Liver (tissue), 9 donors: ENCODE results near the gene TMEM200A. TPM values are rescaled to one million over a fixed set of nuclear protein-coding genes. Genes with fewer than 3 reads are reported as not detected.

Experiments
- DNase-seq: peaks from one replicate; pipeline ENCODE4 v3.0.0-alpha.2; 2017; ENCODE audit warnings: low spot score
- H3K27ac ChIP-seq, 2 donors: one replicate each; pipeline ENCODE4 v1.7.0; 2013; ENCODE audit warnings: inconsistent platforms in 2 of 2, low read length in 2 of 2, control low read depth in 1 of 2, low read depth in 1 of 2, mild to moderate bottlenecking in 1 of 2
- H3K27me3 ChIP-seq, 4 donors: one replicate each; pipeline versions ENCODE4 v1.6.1 to v1.7.0; 2013; ENCODE audit warnings: low read length in 3 of 4, inconsistent platforms in 1 of 4, mild to moderate bottlenecking in 1 of 4, moderate library complexity in 1 of 4; ENCODE audit not compliant: control insufficient read depth in 4 of 4, insufficient read depth in 4 of 4
- H3K36me3 ChIP-seq, 4 donors: one replicate each; pipeline versions ENCODE4 v1.6.1 to v1.7.0; 2013; ENCODE audit warnings: low read length in 3 of 4, mild to moderate bottlenecking in 3 of 4, low read depth in 1 of 4, moderate library complexity in 1 of 4; ENCODE audit not compliant: control insufficient read depth in 4 of 4, insufficient read depth in 3 of 4
- H3K4me1 ChIP-seq, 4 donors: one replicate each; pipeline versions ENCODE4 v1.6.1 to v1.7.0; 2013; ENCODE audit warnings: low read length in 3 of 4, mild to moderate bottlenecking in 3 of 4, moderate library complexity in 1 of 4; ENCODE audit not compliant: control insufficient read depth in 4 of 4, insufficient read depth in 4 of 4
- H3K4me3 ChIP-seq, 3 donors: one replicate each; pipeline versions ENCODE4 v1.6.1 to v1.7.0; 2013; ENCODE audit warnings: low read length in 3 of 3, control low read depth in 1 of 3, low read depth in 1 of 3, mild to moderate bottlenecking in 1 of 3
- H3K9ac ChIP-seq, 2 donors: one replicate each; pipeline ENCODE4 v1.7.0; 2013; ENCODE audit warnings: low read length in 2 of 2, mild to moderate bottlenecking in 2 of 2, moderate library complexity in 2 of 2, control low read depth in 1 of 2, low read depth in 1 of 2
- H3K9me3 ChIP-seq, 4 donors: one replicate each; pipeline versions ENCODE4 v1.6.1 to v1.7.0; 2013; ENCODE audit warnings: low read length in 3 of 4; ENCODE audit not compliant: control insufficient read depth in 4 of 4
- GABPA ChIP-seq, 2 donors: IDR thresholded peaks in 1 of 2; conservative IDR thresholded peaks in 1 of 2; 2 replicates each; pipeline ENCODE4 v1.6.1; 2016; ENCODE audit warnings: antibody characterized with exemption in 2 of 2, mild to moderate bottlenecking in 1 of 2, moderate library complexity in 1 of 2
- HNF4A ChIP-seq, 2 donors: conservative IDR thresholded peaks; 2 replicates each; pipeline ENCODE4 v1.6.1; 2016; ENCODE audit warnings: antibody characterized with exemption in 2 of 2, mild to moderate bottlenecking in 2 of 2
- HNF4G ChIP-seq: IDR thresholded peaks from 2 replicates; pipeline ENCODE4 v1.6.1; 2016; ENCODE audit warnings: antibody characterized with exemption
- JUND ChIP-seq, 2 donors: IDR thresholded peaks; 2 replicates each; pipeline ENCODE4 v1.6.1; 2016; ENCODE audit warnings: antibody characterized with exemption in 2 of 2
- NR2F2 ChIP-seq: IDR thresholded peaks from 2 replicates; pipeline ENCODE4 v1.6.1; 2016; ENCODE audit warnings: antibody characterized with exemption
- SP1 ChIP-seq: IDR thresholded peaks from 2 replicates; pipeline ENCODE4 v1.6.1; 2018; ENCODE audit warnings: antibody characterized with exemption, mild to moderate bottlenecking
- TAF1 ChIP-seq: conservative IDR thresholded peaks from 2 replicates; pipeline ENCODE4 v1.6.1; 2016; ENCODE audit warnings: antibody characterized with exemption, mild to moderate bottlenecking
- YY1 ChIP-seq: IDR thresholded peaks from 2 replicates; pipeline ENCODE4 v1.6.1; 2016; ENCODE audit warnings: antibody characterized with exemption, mild to moderate bottlenecking
- WGBS: extraction: QIAGEN DNeasy Blood & Tissue Kit; methylation state at CpG from one replicate; pipeline ENCODE4 v1.1.7; 2013; 5-methylcytosine and 5-hydroxymethylcytosine counted together
- polyA plus RNA-seq, 2 donors: library from polyadenylated mRNA; stranded (reverse) in 1 of 2; unstranded in 1 of 2; fragments of 200-250 nt in 1 of 2; fragments of >200 nt in 1 of 2; fragmentation: Nextera tagmentation in 1 of 2; extraction: Ambion mirVana in 1 of 2; gene quantifications; one replicate each; pipeline versions ENCODE4 v1.2.1 to v1.2.3, GENCODE V29; 2013 to 2015
- total RNA-seq, 2 donors: library from RNA; depleted of rRNA; stranded (reverse); fragments of >200 nt; gene quantifications; one replicate each; pipeline ENCODE4 v1.2.3, GENCODE V29; 2014
- TF ChIP-seq, protein P1 (sequence below): IDR thresholded peaks from 2 replicates; pipeline ENCODE4 v1.6.1; 2016; ENCODE audit warnings: antibody characterized with exemption
- TF ChIP-seq, protein P2 (sequence below): IDR thresholded peaks from 2 replicates; pipeline ENCODE4 v1.6.1; 2016; ENCODE audit warnings: antibody characterized with exemption
- TF ChIP-seq, protein P3 (sequence below): IDR thresholded peaks from 2 replicates; pipeline ENCODE4 v1.6.1; 2016; ENCODE audit warnings: antibody characterized with exemption, mild to moderate bottlenecking
- TF ChIP-seq, protein P4 (sequence below): IDR thresholded peaks from 2 replicates; pipeline ENCODE4 v1.6.1; 2016; ENCODE audit warnings: antibody characterized with exemption
- donor health status: healthy.
- donor health status: healthy.
- donor health status: healthy.
- donor health status: healthy.
- donor health status: healthy.

TMEM200A gene
- total and polyA plus RNA-seq, 4 donors: 0.08 to 0.33 (median 0.09) TPM

DNA sequence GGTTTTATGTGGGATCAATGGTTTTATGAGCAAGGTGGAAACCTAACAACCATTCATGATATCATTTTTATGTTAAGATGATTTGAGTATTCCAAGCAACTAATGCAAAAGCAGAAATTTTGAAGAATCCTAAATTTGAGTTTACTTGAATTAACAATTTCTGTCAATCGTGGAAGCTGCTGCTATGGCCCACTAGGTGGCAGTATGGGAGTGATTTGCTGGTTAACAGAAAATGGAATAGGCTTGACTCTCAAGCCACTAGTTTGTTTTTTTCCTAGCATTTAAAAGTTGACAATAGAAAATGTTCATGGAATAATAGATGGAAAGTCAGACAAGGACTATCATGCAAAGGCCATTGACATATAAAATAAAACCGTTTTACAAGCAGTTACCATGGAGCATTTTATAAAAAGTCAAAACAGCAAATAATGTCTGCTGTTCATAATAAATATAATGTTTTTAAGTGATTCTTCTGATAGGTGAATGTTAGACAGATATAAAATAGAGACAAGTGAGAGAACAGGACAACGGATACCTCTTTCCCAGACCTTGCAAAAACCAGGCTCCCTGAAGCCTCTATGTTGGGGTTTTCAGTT, 43.0 kb upstream of the TMEM200A start (continued):
- TF ChIP-seq, protein P1, sequence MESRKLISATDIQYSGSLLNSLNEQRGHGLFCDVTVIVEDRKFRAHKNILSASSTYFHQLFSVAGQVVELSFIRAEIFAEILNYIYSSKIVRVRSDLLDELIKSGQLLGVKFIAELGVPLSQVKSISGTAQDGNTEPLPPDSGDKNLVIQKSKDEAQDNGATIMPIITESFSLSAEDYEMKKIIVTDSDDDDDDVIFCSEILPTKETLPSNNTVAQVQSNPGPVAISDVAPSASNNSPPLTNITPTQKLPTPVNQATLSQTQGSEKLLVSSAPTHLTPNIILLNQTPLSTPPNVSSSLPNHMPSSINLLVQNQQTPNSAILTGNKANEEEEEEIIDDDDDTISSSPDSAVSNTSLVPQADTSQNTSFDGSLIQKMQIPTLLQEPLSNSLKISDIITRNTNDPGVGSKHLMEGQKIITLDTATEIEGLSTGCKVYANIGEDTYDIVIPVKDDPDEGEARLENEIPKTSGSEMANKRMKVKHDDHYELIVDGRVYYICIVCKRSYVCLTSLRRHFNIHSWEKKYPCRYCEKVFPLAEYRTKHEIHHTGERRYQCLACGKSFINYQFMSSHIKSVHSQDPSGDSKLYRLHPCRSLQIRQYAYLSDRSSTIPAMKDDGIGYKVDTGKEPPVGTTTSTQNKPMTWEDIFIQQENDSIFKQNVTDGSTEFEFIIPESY: no peak
- TF ChIP-seq, protein P2, sequence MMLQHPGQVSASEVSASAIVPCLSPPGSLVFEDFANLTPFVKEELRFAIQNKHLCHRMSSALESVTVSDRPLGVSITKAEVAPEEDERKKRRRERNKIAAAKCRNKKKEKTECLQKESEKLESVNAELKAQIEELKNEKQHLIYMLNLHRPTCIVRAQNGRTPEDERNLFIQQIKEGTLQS: no peak
- TF ChIP-seq, protein P3, sequence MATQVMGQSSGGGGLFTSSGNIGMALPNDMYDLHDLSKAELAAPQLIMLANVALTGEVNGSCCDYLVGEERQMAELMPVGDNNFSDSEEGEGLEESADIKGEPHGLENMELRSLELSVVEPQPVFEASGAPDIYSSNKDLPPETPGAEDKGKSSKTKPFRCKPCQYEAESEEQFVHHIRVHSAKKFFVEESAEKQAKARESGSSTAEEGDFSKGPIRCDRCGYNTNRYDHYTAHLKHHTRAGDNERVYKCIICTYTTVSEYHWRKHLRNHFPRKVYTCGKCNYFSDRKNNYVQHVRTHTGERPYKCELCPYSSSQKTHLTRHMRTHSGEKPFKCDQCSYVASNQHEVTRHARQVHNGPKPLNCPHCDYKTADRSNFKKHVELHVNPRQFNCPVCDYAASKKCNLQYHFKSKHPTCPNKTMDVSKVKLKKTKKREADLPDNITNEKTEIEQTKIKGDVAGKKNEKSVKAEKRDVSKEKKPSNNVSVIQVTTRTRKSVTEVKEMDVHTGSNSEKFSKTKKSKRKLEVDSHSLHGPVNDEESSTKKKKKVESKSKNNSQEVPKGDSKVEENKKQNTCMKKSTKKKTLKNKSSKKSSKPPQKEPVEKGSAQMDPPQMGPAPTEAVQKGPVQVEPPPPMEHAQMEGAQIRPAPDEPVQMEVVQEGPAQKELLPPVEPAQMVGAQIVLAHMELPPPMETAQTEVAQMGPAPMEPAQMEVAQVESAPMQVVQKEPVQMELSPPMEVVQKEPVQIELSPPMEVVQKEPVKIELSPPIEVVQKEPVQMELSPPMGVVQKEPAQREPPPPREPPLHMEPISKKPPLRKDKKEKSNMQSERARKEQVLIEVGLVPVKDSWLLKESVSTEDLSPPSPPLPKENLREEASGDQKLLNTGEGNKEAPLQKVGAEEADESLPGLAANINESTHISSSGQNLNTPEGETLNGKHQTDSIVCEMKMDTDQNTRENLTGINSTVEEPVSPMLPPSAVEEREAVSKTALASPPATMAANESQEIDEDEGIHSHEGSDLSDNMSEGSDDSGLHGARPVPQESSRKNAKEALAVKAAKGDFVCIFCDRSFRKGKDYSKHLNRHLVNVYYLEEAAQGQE: no peak
- TF ChIP-seq JUND (IDR thresholded peaks at IDR 0.05) (no peak), GABPA (IDR thresholded peaks at IDR 0.05 in 1 of 2, conservative IDR thresholded peaks at IDR 0.05 in 1 of 2) (no peak), SP1 (no peak)

DNA sequence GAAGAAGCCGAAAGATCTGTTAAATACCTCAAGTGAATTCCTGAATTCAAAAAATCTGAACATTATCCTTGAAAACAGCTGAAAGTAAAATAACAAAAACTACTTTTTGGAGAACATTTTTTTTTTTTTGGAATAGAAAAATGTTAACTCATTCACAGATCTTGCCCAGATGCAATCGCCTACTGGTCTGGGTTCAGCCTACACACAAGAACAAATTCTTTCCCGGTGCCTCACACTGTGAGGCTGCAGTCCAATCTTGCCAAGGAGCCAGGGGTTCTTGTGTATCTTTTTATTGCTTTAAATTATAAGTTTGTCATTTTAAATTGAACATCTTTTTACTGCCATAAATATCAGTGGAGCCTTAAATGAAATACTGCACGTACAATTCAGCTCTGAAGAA, 41.2 kb upstream of the TMEM200A start:
- Histone ChIP-seq H3K27ac (no peak overlapping the region), H3K9ac (no peak overlapping the region), H3K4me3 (no peak overlapping the region), H3K4me1 (no peaks in the 10 kb centered on the region), H3K36me3 (no peaks in the 10 kb centered on the region), H3K27me3 (no peaks in the 10 kb centered on the region), H3K9me3 (no peaks in the 10 kb centered on the region)
- WGBS: 89% methylated on average over 4 of the region's 4 CpGs
- TF ChIP-seq, protein P4, sequence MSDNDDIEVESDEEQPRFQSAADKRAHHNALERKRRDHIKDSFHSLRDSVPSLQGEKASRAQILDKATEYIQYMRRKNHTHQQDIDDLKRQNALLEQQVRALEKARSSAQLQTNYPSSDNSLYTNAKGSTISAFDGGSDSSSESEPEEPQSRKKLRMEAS: no peak
- no peak for TF ChIP-seq NR2F2
- no peak for TF ChIP-seq HNF4G
- no peak for TF ChIP-seq YY1
- no peak for TF ChIP-seq HNF4A (conservative IDR thresholded peaks at IDR 0.05)
- TF ChIP-seq TAF1: no peak
- TF ChIP-seq, protein P3: no peak
- no peak for DNase-seq
